K562 (cell line): Measurements from ENCODE around the gene MKNK2. TPM values are rescaled to one million over a fixed set of nuclear protein-coding genes. Genes with fewer than 3 reads are reported as not detected.

ENCODE experiments used
- ATAC-seq: fragments of 200-7000 bp; cut with Tn5 transposase; 3 replicates; pipeline ENCODE4 v1.9.1; 2020; ENCODE audit warnings: moderate library complexity
- BruUV-seq: library from RNA; stranded (reverse); fragments of 400-500 nt; replicated peaks from 2 replicates; lab custom pipeline; 2021; lab: Mats Ljungman, UMichigan
- CTCF ChIA-PET: fragments of 300-600 bp; formaldehyde crosslinking; extraction: SDS; loops from one replicate; lab custom pipeline; 2021; ENCODE audit warnings: low intra/inter-chr PET ratio; lab: Yijun Ruan, JAX
- POLR2A ChIA-PET: fragments of 300-600, 350-650 bp; sonication (Branson Sonifier 250); formaldehyde crosslinking; extraction: SDS; loops from one replicate; lab custom pipeline; 2021; ENCODE audit warnings: antibody characterized with exemption, inconsistent platforms; lab: Yijun Ruan, JAX
- DNase-seq, 4 experiments: peaks; one replicate each; pipeline versions ENCODE4 v3.0.0 to v3.0.0-alpha.2; 2011 to 2018; ENCODE audit warnings: low spot score in 3 of 4, mixed read lengths in 3 of 4; ENCODE audit errors: extremely low read depth in 1 of 4
- FAIRE-seq: peaks from 2 replicates; lab custom pipeline; 2011; peaks lifted over from hg19 to GRCh38; lab: Jason Lieb, UNC
- H2AFZ ChIP-seq: 2 replicates; pipeline ENCODE4 v1.6.0; 2011; ENCODE audit warnings: low read depth, low read length, control low read depth, inconsistent platforms
- H3K27ac ChIP-seq: fragments of 200-600 bp; 3 replicates; pipeline ENCODE4 v1.8.0; 2011; ENCODE audit warnings: low read depth, mild to moderate bottlenecking, control low read depth, inconsistent platforms, low read length, moderate library complexity, mixed read lengths; ENCODE audit errors: extremely low read depth
- H3K27me3 ChIP-seq, 2 experiments: fragments of 300-600 bp in 1 of 2; 2 replicates in 1 of 2; 3 replicates in 1 of 2; pipeline versions ENCODE4 v1.6.0 to v1.8.0; 2011; ENCODE audit warnings: inconsistent platforms in 2 of 2, low read length in 2 of 2, mild to moderate bottlenecking in 1 of 2, mixed read lengths in 1 of 2, moderate library complexity in 1 of 2; ENCODE audit not compliant: control insufficient read depth in 2 of 2, insufficient read depth in 2 of 2
- H3K36me3 ChIP-seq: fragments of 300-600 bp; 3 replicates; pipeline ENCODE4 v1.8.0; 2011; ENCODE audit warnings: mild to moderate bottlenecking, low read length, inconsistent platforms; ENCODE audit not compliant: control insufficient read depth, insufficient read depth
- H3K4me1 ChIP-seq, 2 experiments: fragments of 200-600 bp in 1 of 2; replicated peaks in 1 of 2; 2 replicates in 1 of 2; 3 replicates in 1 of 2; pipeline versions ENCODE4 v1.5.1 to v1.8.0; 2011; ENCODE audit warnings: inconsistent platforms in 2 of 2, low read length in 2 of 2, mild to moderate bottlenecking in 1 of 2, mixed read lengths in 1 of 2, moderate library complexity in 1 of 2; ENCODE audit not compliant: control insufficient read depth in 2 of 2, insufficient read depth in 2 of 2
- H3K4me2 ChIP-seq: 2 replicates; pipeline ENCODE4 v1.6.1; 2011; ENCODE audit warnings: low read length, control low read depth, inconsistent platforms, mixed read lengths; ENCODE audit not compliant: insufficient read depth
- H3K4me3 ChIP-seq: fragments of 200-600 bp; sonication (generic), shearing (Covaris generic); 2 replicates; pipeline ENCODE4 v1.5.1; 2016; ENCODE audit warnings: control low read depth, inconsistent platforms
- H3K79me2 ChIP-seq: fragments of 200-600 bp; 3 replicates; pipeline ENCODE4 v1.8.0; 2011; ENCODE audit warnings: low read length, inconsistent platforms; ENCODE audit not compliant: control insufficient read depth, insufficient read depth
- H3K9ac ChIP-seq, 2 experiments: 2 replicates each; pipeline versions ENCODE4 v1.6.0 to v1.6.1; 2011; ENCODE audit warnings: low read depth in 2 of 2, low read length in 2 of 2, control low read depth in 1 of 2, inconsistent platforms in 1 of 2, mild to moderate bottlenecking in 1 of 2, mixed read lengths in 1 of 2; ENCODE audit not compliant: insufficient read depth in 1 of 2
- H3K9me1 ChIP-seq: one replicate; pipeline ENCODE4 v1.6.0; 2011; ENCODE audit warnings: inconsistent platforms, mild to moderate bottlenecking, low read length, moderate library complexity; ENCODE audit not compliant: control insufficient read depth, insufficient read depth
- H3K9me3 ChIP-seq: replicated peaks from 2 replicates; pipeline ENCODE4 v1.5.1; 2011; ENCODE audit warnings: low read depth, low read length, inconsistent platforms; ENCODE audit not compliant: control insufficient read depth, insufficient read depth
- H4K20me1 ChIP-seq: replicated peaks from 2 replicates; pipeline ENCODE4 v1.6.1; 2011; ENCODE audit warnings: low read length, inconsistent platforms, mixed read lengths; ENCODE audit not compliant: control insufficient read depth, insufficient read depth
- EGR1 ChIP-seq: fragments of 450-650 bp; conservative IDR thresholded peaks from 2 replicates; pipeline ENCODE4 v1.6.1; 2017; ENCODE audit warnings: mild to moderate bottlenecking
- ETV5 ChIP-seq: sonication (generic); formaldehyde crosslinking; IDR thresholded peaks from 2 replicates; pipeline ENCODE4 v1.4.0; 2020; ENCODE audit warnings: low read depth, mild to moderate bottlenecking, missing genetic modification reagents
- FOXA3 ChIP-seq, 2 experiments: fragments of 450-650 bp in 1 of 2; sonication (generic) in 1 of 2; formaldehyde crosslinking; IDR thresholded peaks in 1 of 2; conservative IDR thresholded peaks in 1 of 2; 2 replicates each; pipeline versions ENCODE4 v1.4.0 to v1.8.0; 2020 to 2022; ENCODE audit warnings: mild to moderate bottlenecking in 2 of 2, missing genetic modification reagents in 1 of 2
- FOXK2 ChIP-seq, 2 experiments: fragments of 450-650 bp; IDR thresholded peaks in 1 of 2; conservative IDR thresholded peaks in 1 of 2; 2 replicates each; pipeline ENCODE4 v1.6.1; 2016; ENCODE audit warnings: low read depth in 2 of 2, mild to moderate bottlenecking in 1 of 2
- GTF2B ChIP-seq: IDR thresholded peaks from 2 replicates; pipeline ENCODE4 v1.6.1; 2011; ENCODE audit not compliant: insufficient read length; ENCODE audit errors: extremely low read depth
- HINFP ChIP-seq: fragments of 450-650 bp; conservative IDR thresholded peaks from 2 replicates; pipeline ENCODE4 v1.6.1; 2016; ENCODE audit warnings: missing genetic modification characterization, low read depth, mild to moderate bottlenecking, control low read depth, missing compliant biosample characterization
- NR2C2 ChIP-seq, 2 experiments: fragments of 200-800 bp in 1 of 2; sonication (Bioruptor generic) in 1 of 2; sonication (generic) in 1 of 2; formaldehyde crosslinking in 1 of 2; IDR thresholded peaks; 2 replicates each; pipeline versions ENCODE4 v1.6.1 to v1.8.0; 2016 to 2022; ENCODE audit warnings: mild to moderate bottlenecking in 1 of 2, missing compliant biosample characterization in 1 of 2, missing genetic modification characterization in 1 of 2, missing genetic modification reagents in 1 of 2
- NR4A1 ChIP-seq, 2 experiments: fragments of 250-450 bp in 1 of 2; fragments of 450-650 bp in 1 of 2; sonication (Bioruptor Pico) in 1 of 2; IDR thresholded peaks; 2 replicates each; pipeline versions ENCODE4 v1.4.0 to v1.6.1; 2016 to 2020; ENCODE audit warnings: mild to moderate bottlenecking in 2 of 2, missing compliant biosample characterization in 1 of 2, missing genetic modification characterization in 1 of 2, moderate library complexity in 1 of 2
- RBM25 ChIP-seq: fragments of 200-400 bp; formaldehyde crosslinking; IDR thresholded peaks from 2 replicates; pipeline ENCODE4 v1.6.1; 2018; ENCODE audit warnings: low read length, low read depth, moderate library complexity; ENCODE audit not compliant: severe bottlenecking
- RHOXF2B ChIP-seq: fragments of 250-450 bp; sonication (Bioruptor Pico); conservative IDR thresholded peaks from 2 replicates; pipeline ENCODE4 v1.5.1; 2021
- RNF2 ChIP-seq: sonication (generic); IDR thresholded peaks from 2 replicates; pipeline ENCODE4 v1.6.1; 2016
- SREBF1 ChIP-seq: fragments of 150-350 bp; IDR thresholded peaks from 2 replicates; pipeline ENCODE4 v1.6.1; 2014; ENCODE audit warnings: antibody characterized with exemption, low read depth, low read length, borderline replicate concordance
- SRSF7 ChIP-seq: fragments of 200-400 bp; formaldehyde crosslinking; optimal IDR thresholded peaks from 2 replicates; pipeline ENCODE3; 2017; ENCODE audit warnings: mild to moderate bottlenecking, low read depth, low read length
- TAF9B ChIP-seq: fragments of 450-650 bp; IDR thresholded peaks from 2 replicates; pipeline ENCODE4 v1.6.1; 2018; ENCODE audit warnings: mild to moderate bottlenecking; ENCODE audit not compliant: partially characterized antibody
- ZBTB17 ChIP-seq: fragments of 450-650 bp; formaldehyde crosslinking; IDR thresholded peaks from 2 replicates; pipeline ENCODE4 v1.4.0; 2020; ENCODE audit warnings: mild to moderate bottlenecking
- ZNF143 ChIP-seq: sonication (generic); formaldehyde crosslinking; IDR thresholded peaks from 2 replicates; pipeline ENCODE4 v1.9.0; 2022; ENCODE audit warnings: mild to moderate bottlenecking, missing genetic modification reagents
- ZNF212 ChIP-seq: fragments of 450-650 bp; formaldehyde crosslinking; IDR thresholded peaks from 2 replicates; pipeline ENCODE4 v1.4.0; 2020; ENCODE audit warnings: mild to moderate bottlenecking
- ZNF668 ChIP-seq: fragments of 250-450 bp; sonication (Bioruptor Pico); IDR thresholded peaks from 2 replicates; pipeline ENCODE4 v1.8.0; 2022; ENCODE audit warnings: mild to moderate bottlenecking, inconsistent platforms
- ZNF766 ChIP-seq: fragments of 200-800 bp; sonication (Bioruptor generic); conservative IDR thresholded peaks from 2 replicates; pipeline ENCODE4 v1.6.1; 2016; ENCODE audit warnings: missing genetic modification characterization, missing compliant biosample characterization
- ZNF785 ChIP-seq: fragments of 250-450 bp; sonication (Bioruptor Pico); IDR thresholded peaks from 2 replicates; pipeline ENCODE4 v1.4.0; 2020; ENCODE audit warnings: mild to moderate bottlenecking
- ZSCAN32 ChIP-seq: fragments of 450-650 bp; formaldehyde crosslinking; IDR thresholded peaks from 2 replicates; pipeline ENCODE4 v1.4.0; 2020; ENCODE audit warnings: mild to moderate bottlenecking, moderate library complexity
- WGBS: fragments of 100-300 bp; shearing (Covaris generic); methylation state at CpG from one replicate; pipeline ENCODE4 v1.1.6; 2016; ENCODE audit warnings: low coverage, mixed read lengths; ENCODE audit not compliant: insufficient coverage; ENCODE audit errors: missing lambda C conversion rate; 5-methylcytosine and 5-hydroxymethylcytosine counted together
- in situ Hi-C: fragments of 300-500 bp; cut with MboI; formaldehyde crosslinking; loops from 4 replicates; pipeline ENCODE4 v1.15.0; 2018; ENCODE audit warnings: inconsistent platforms, mixed read lengths
- intact Hi-C: fragments of 100-400 bp; cut with micrococcal nuclease; formaldehyde crosslinking; loops from 2 replicates; pipeline ENCODE4 v1.14.2; 2022
- polyA plus RNA-seq, 8 experiments: library from polyadenylated mRNA; depleted of rRNA in 4 of 8; stranded (reverse) in 5 of 8; unstranded in 3 of 8; fragments of >200 nt; fragmentation: Nextera tagmentation in 2 of 8; fragmentation: Illumina TruSeq in 1 of 8; extraction: Ambion mirVana in 2 of 8; extraction: Trizol in 1 of 8; gene quantifications; 2 replicates each; pipeline versions ENCODE4 v1.2.1 to v1.2.3, GENCODE V29; 2011 to 2014; ENCODE audit warnings: inconsistent platforms in 1 of 8, missing spikeins in 1 of 8
- total RNA-seq, 7 experiments: library from RNA; depleted of rRNA in 6 of 7; stranded (reverse); fragments of >200 nt in 6 of 7; fragmentation: Illumina TruSeq in 2 of 7; extraction: Trizol in 2 of 7; gene quantifications; 2 replicates each; pipeline versions ENCODE4 v1.2.1 to v1.2.3, GENCODE V29; 2011 to 2021; ENCODE audit warnings: low replicate concordance in 1 of 7

The MKNK2 gene
- total and polyA plus RNA-seq, 9 of the 15 experiments (the other 6 are each of a cell fraction or from before 2014, with no cell fraction given), result 5.1 to 191 (median 51.9) TPM

- peak overlapping the region; percentile 70; the same call in 1 of the 2 replicates for H2AFZ ChIP-seq
- H3K36me3 ChIP-seq, result no peaks in the 10 kb centered on the region
- no peaks in the 10 kb centered on the region for H3K9me3 ChIP-seq
- H3K4me2 ChIP-seq, result peak overlapping the region; percentile 45; the same call in 1 of the 2 replicates
- in situ Hi-C loops, result no loop called here
- peak overlapping the region; percentile 100 for H3K27ac ChIP-seq
- H3K27me3 ChIP-seq, result no peaks in the 10 kb centered on the region
- 23% methylated on average over 5 of the region's 5 CpGs for WGBS
- FAIRE-seq (no peak), ATAC-seq (no peak), DNase-seq (no peak)
- H4K20me1 ChIP-seq, result no peaks in the 10 kb centered on the region
- CTCF ChIA-PET, result no interaction called here
- POLR2A ChIA-PET, result interaction anchor here (1.0 to 1.7 kb wide), 3 partner anchors 9 to 16 kb away, joined by 4 to 7 read pairs (median 4); no protein-coding TSS in a partner anchor
- H3K9ac ChIP-seq, result peak overlapping the region; percentile 32 to 79; a peak in 3 of 4 replicates
- H3K79me2 ChIP-seq, result peaks cover 13% of the 10 kb centered on the region
- no peak overlapping the region for H3K4me3 ChIP-seq
- intact Hi-C loops, result no loop called here
- no peaks in the 10 kb centered on the region for H3K9me1 ChIP-seq
- no TSS peak for BruUV-seq
- peaks cover 56 to 84% of the 10 kb centered on the region in 2 experiments for H3K4me1 ChIP-seq
- TF ChIP-seq ZSCAN32, result no peak
- TF ChIP-seq ZNF785, result no peak
- TF ChIP-seq ZNF212 (CRISPR knock-in tag), result no peak
- TF ChIP-seq HINFP (tag), result peak; percentile 50; the same call in 1 of the 2 replicates
- no peak for TF ChIP-seq FOXK2 (conservative IDR thresholded peaks at IDR 0.05 in 1 of 2, IDR thresholded peaks at IDR 0.05 in 1 of 2; ENCODE audit: low read depth in 2 of 2)
- TF ChIP-seq GTF2B, result no peak
- TF ChIP-seq EGR1, result peak; percentile 51
- TF ChIP-seq ZBTB17 (CRISPR knock-in tag), result no peak
- no peak for TF ChIP-seq SREBF1
- no peak for TF ChIP-seq TAF9B
- no peak for TF ChIP-seq ZNF766 (CRISPR knock-in tag)
- no peak for TF ChIP-seq ZNF143
- 0 out of 2 replicates have a peak, but pooled peaks have one; percentile 77 for TF ChIP-seq ZNF668
- no peak for TF ChIP-seq RNF2
- no peak for TF ChIP-seq SRSF7
- TF ChIP-seq ETV5 (CRISPR knock-in tag), result no peak
- no peak for TF ChIP-seq FOXA3 (CRISPR knock-in tag; conservative IDR thresholded peaks at IDR 0.05 in 1 of 2, IDR thresholded peaks at IDR 0.05 in 1 of 2)
- TF ChIP-seq RHOXF2B (CRISPR knock-in tag), result no peak
- TF ChIP-seq NR2C2 (CRISPR knock-in tag; IDR thresholded peaks at IDR 0.05), result no peak
- TF ChIP-seq NR2C2 (tag; IDR thresholded peaks at IDR 0.05), result 0 out of 2 replicates have a peak, but pooled peaks have one; percentile 10
- TF ChIP-seq RBM25, result no peak
- no peak for TF ChIP-seq NR4A1 (CRISPR knock-in tag; IDR thresholded peaks at IDR 0.05)
- peak; percentile 36; the same call in 1 of the 2 replicates for TF ChIP-seq NR4A1 (tag; IDR thresholded peaks at IDR 0.05)
These were observed 5.8 kb upstream of the MKNK2 start for GRCh38 chr19:2056837-2057192.
